PC-3 (cell line): ENCODE results near the gene WHAMM.

Source experiments
- CTCF ChIP-seq: fragments of 300-600 bp; sonication (generic); conservative IDR thresholded peaks from 2 replicates; pipeline ENCODE4 v1.5.1; 2017; ENCODE audit warnings: antibody characterized with exemption, low read depth, mild to moderate bottlenecking, low read length
- EZH2 ChIP-seq: fragments of 300-600 bp; sonication (generic); IDR thresholded peaks from one replicate; pipeline ENCODE4 v1.6.1; 2017; ENCODE audit warnings: antibody characterized with exemption, mild to moderate bottlenecking, low read length; ENCODE audit not compliant: unreplicated experiment

DNA sequence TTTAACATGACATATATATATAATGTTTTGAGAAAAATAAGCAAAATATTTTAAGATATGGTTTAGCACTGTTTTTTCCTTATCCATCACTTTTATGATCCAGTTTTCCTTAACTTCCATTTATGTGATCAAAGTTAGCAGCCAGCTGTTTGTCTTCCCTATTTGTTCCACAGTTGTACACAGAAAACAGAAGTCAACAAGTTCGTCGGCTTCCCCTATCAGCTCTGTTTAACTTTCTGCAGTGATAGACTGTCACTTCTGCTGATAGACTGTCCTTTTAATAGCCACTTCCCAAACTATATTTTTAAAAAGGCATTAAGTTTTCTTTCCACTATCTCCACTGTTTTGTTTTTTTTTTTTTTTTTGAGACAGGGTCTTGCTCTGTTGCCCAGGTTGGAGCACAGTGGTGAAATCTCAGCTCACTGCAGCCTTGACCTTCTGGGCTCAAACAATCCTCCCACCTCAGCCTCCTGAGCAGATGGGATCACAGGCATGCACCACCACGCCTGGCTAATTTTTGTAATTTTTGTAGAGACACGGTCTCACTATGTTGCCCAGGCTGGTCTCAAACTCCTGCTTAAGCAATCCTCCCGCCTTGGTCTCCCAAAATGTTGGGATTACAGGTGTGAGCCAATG lies 10.8 kb upstream of the WHAMM start:
- no peak for TF ChIP-seq CTCF
- TF ChIP-seq EZH2: no peak
